ENCODE data around the gene PIGQ.

The PIGQ gene

GRCh38 chr16:533391-534123 is 36.2 kb upstream of the PIGQ start:
- DNase-seq (ENCODE audit: extremely low read depth in 1 of 2, low read depth in 1 of 2) = no peak

- DNase-seq (ENCODE audit: extremely low read depth in 1 of 2, low read depth in 1 of 2) = no peak
Observed at GRCh38 chr16:534135-534534, 35.6 kb upstream of the PIGQ start.

GRCh38 chr16:534856-535445 is 34.8 kb upstream of the PIGQ start:
- no peak for DNase-seq (ENCODE audit: extremely low read depth in 1 of 2, low read depth in 1 of 2)

- DNase-seq (ENCODE audit: extremely low read depth in 1 of 2, low read depth in 1 of 2) = no peak
Observed at GRCh38 chr16:535446-536405, 34.0 kb upstream of the PIGQ start.

- no peak for DNase-seq (ENCODE audit: extremely low read depth in 1 of 2, low read depth in 1 of 2)
Observed at GRCh38 chr16:536746-537145, 33.0 kb upstream of the PIGQ start.

- no peak for DNase-seq (ENCODE audit: extremely low read depth in 1 of 2, low read depth in 1 of 2)
Observed at GRCh38 chr16:537415-538335, 32.1 kb upstream of the PIGQ start.

GRCh38 chr16:539901-540530 is 29.8 kb upstream of the PIGQ start:
- DNase-seq (ENCODE audit: extremely low read depth in 1 of 2, low read depth in 1 of 2) = no peak

- no peak for DNase-seq (ENCODE audit: extremely low read depth in 1 of 2, low read depth in 1 of 2)
Observed at GRCh38 chr16:540645-541340, 29.0 kb upstream of the PIGQ start.

GRCh38 chr16:543301-544164 is 26.2 kb upstream of the PIGQ start:
- no peak for DNase-seq (ENCODE audit: extremely low read depth in 1 of 2, low read depth in 1 of 2)

GRCh38 chr16:544517-544916 is 25.3 kb upstream of the PIGQ start:
- no peak for DNase-seq (ENCODE audit: extremely low read depth in 1 of 2, low read depth in 1 of 2)

GRCh38 chr16:546909-547770 is 22.6 kb upstream of the PIGQ start:
- DNase-seq (ENCODE audit: extremely low read depth in 1 of 2, low read depth in 1 of 2) = peak in 1 of 2 donors; percentile 38

- no peak for DNase-seq (ENCODE audit: extremely low read depth in 1 of 2, low read depth in 1 of 2)
Observed at GRCh38 chr16:548586-548985, 21.2 kb upstream of the PIGQ start.

GRCh38 chr16:549544-550263 is 20.1 kb upstream of the PIGQ start:
- no peak for DNase-seq (ENCODE audit: extremely low read depth in 1 of 2, low read depth in 1 of 2)

- no peak for DNase-seq (ENCODE audit: extremely low read depth in 1 of 2, low read depth in 1 of 2)
Observed at GRCh38 chr16:551210-551609, 18.6 kb upstream of the PIGQ start.

- DNase-seq (ENCODE audit: extremely low read depth in 1 of 2, low read depth in 1 of 2) = no peak
Observed at GRCh38 chr16:552171-552570, 17.6 kb upstream of the PIGQ start.

GRCh38 chr16:553601-554296 is 16.0 kb upstream of the PIGQ start:
- DNase-seq (ENCODE audit: extremely low read depth in 1 of 2, low read depth in 1 of 2) = no peak

- DNase-seq (ENCODE audit: extremely low read depth in 1 of 2, low read depth in 1 of 2) = no peak
Observed at GRCh38 chr16:554297-554621, 15.5 kb upstream of the PIGQ start.

All from activated CD8-positive, alpha-beta memory T cell treated with anti-CD3 and anti-CD28 coated beads for 1 hour (primary cell).